Measurements from ENCODE around the gene FXYD7. TPM values are rescaled to one million over a fixed set of nuclear protein-coding genes. Genes with fewer than 3 reads are reported as not detected.

The FXYD7 gene
- total and polyA plus RNA-seq, 2 of the 4 experiments (the other 2 are of a cell fraction): 0.31 TPM; not detected in 1

DNA sequence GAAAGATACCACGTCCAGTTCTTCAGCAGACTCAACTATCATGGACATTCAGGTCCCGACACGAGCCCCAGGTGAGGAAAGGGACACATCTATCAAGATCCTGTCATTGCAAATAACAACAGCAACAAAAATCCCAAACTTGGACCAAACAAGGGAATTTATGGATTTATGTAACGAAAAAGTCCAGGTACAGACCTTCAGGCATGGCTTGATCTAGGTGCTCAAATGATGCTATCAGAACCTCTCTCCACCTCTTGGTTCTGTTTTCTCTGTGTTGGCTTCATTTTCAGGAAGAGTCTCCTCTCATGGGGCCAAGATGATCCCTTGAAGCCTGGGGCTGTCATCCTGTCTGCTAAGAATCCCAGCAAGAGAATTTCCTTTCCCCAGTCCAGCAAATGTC, 14.4 kb downstream of the FXYD7 start:
- no peak overlapping the region for H3K9ac ChIP-seq (ENCODE audit: low read depth, low read length)
- peaks cover 7% of the 10 kb centered on the region for H3K9me3 ChIP-seq (ENCODE audit: control insufficient read depth, insufficient read depth, low read length)
- no peak overlapping the region for H3K23ac ChIP-seq (ENCODE audit: low read depth, low read length)
- no peak overlapping the region for H3K18ac ChIP-seq (ENCODE audit: low read depth, low read length)
- CTCF ChIA-PET: no interaction called here
- no peak overlapping the region for H3K27ac ChIP-seq (ENCODE audit: insufficient read depth, low read length)
- H4K91ac ChIP-seq (ENCODE audit: insufficient read depth, low read depth, low read length): no peak overlapping the region
- H4K8ac ChIP-seq (ENCODE audit: low read depth in 2 of 2, low read length in 2 of 2): no peak overlapping the region
- no peak overlapping the region for H2BK5ac ChIP-seq (ENCODE audit: low read depth, low read length, poor library complexity, severe bottlenecking)
- no peak overlapping the region for H3K14ac ChIP-seq (replicated peaks; ENCODE audit: low read depth, low read length)
- H3K4me2 ChIP-seq (ENCODE audit: low read depth, low read length): no peak overlapping the region
- H3K4ac ChIP-seq (ENCODE audit: low read depth, low read length): no peak overlapping the region
- H3K4me1 ChIP-seq (ENCODE audit: control insufficient read depth, insufficient read depth, low read length): peaks cover 9% of the 10 kb centered on the region
- no peaks in the 10 kb centered on the region for H3K27me3 ChIP-seq (ENCODE audit: control insufficient read depth, insufficient read depth, low read length)
- no peak overlapping the region for H3K4me3 ChIP-seq (ENCODE audit: insufficient read depth, low read depth, low read length)
- H3K56ac ChIP-seq (ENCODE audit: extremely low read depth, insufficient read depth, low read length): no peak overlapping the region
- H2BK120ac ChIP-seq (ENCODE audit: low read depth, low read length): no peak overlapping the region
- H2AK5ac ChIP-seq (ENCODE audit: low read depth, low read length): no peak overlapping the region
- H4K5ac ChIP-seq (ENCODE audit: low read depth, low read length): no peak overlapping the region
- H2BK15ac ChIP-seq (ENCODE audit: low read depth, low read length): no peak overlapping the region
- H3K36me3 ChIP-seq (ENCODE audit: control insufficient read depth, insufficient read depth, low read length): peaks cover 36% of the 10 kb centered on the region
- peaks cover 8 to 42% of the 10 kb centered on the region in 2 experiments; a peak in 2 of 4 replicates for H3K79me1 ChIP-seq (ENCODE audit: low read depth in 1 of 2, low read length in 2 of 2)
- POLR2A ChIA-PET (ENCODE audit: unreplicated experiment): no interaction called here
- DNase-seq (no peak), ATAC-seq (ENCODE audit: low read depth) (no peak)
- H2AFZ ChIP-seq (replicated peaks; ENCODE audit: low read length, poor library complexity): no peak overlapping the region
- TF ChIP-seq POLR2A (IDR thresholded peaks at IDR 0.05; ENCODE audit: low read depth, low read length) (no peak), CEBPB (IDR thresholded peaks at IDR 0.05; ENCODE audit: low read depth, low read length) (no peak), RFX5 (IDR thresholded peaks at IDR 0.05; ENCODE audit: low read depth, low read length) (no peak)
- no CpG with 5 or more reads among the region's 4 CpGs for WGBS, 2 experiments (ENCODE audit: extremely low coverage in 2 of 2, insufficient read length in 1 of 2)
- dilution Hi-C loops (cut with HindIII; ENCODE audit: low sequenced_read_pairs, unreplicated experiment) (no loop called here), in situ Hi-C loops (cut with MboI; ENCODE audit: low sequenced_read_pairs) (no loop called here), intact Hi-C loops (cut with micrococcal nuclease) (no loop called here)
- no TSS peak for BruUV-seq (replicated peaks)
- H3K9me1 ChIP-seq (ENCODE audit: insufficient read depth, low read length): peaks cover 8% of the 10 kb centered on the region; the same call in 1 of the 2 replicates
- 0 out of 2 replicates have a peak, but pooled peaks cover 2% of the 10 kb centered on the region for H4K20me1 ChIP-seq (ENCODE audit: insufficient read depth, low read length)
- H2BK20ac ChIP-seq (ENCODE audit: low read depth, low read length): no peak overlapping the region
- H2AK9ac ChIP-seq (replicated peaks; ENCODE audit: low read depth, low read length, poor library complexity): no peak overlapping the region
